Mesenchymal stem cell (in vitro differentiated cells and primary cell): ENCODE results near the gene SORCS3.

Source experiments
- DNase-seq: peaks from one replicate; pipeline ENCODE4 v3.0.0-alpha.2; 2013
- H2AFZ ChIP-seq: one replicate; pipeline ENCODE4 v1.6.1; 2013; ENCODE audit warnings: low read depth, mild to moderate bottlenecking, control low read depth, inconsistent platforms, low read length, moderate library complexity
- H2AK5ac ChIP-seq: 2 replicates; pipeline ENCODE4 v1.6.1; 2013; ENCODE audit warnings: low read length, moderate library complexity, mild to moderate bottlenecking, inconsistent platforms; ENCODE audit not compliant: severe bottlenecking
- H2BK120ac ChIP-seq: one replicate; pipeline ENCODE4 v1.6.1; 2013; ENCODE audit warnings: low read depth, mild to moderate bottlenecking, inconsistent platforms, low read length, moderate library complexity
- H2BK12ac ChIP-seq, 2 experiments: one replicate each; pipeline ENCODE4 v1.6.1; 2013; ENCODE audit warnings: inconsistent platforms in 2 of 2, low read length in 2 of 2, mild to moderate bottlenecking in 2 of 2, moderate library complexity in 2 of 2, control low read depth in 1 of 2
- H2BK15ac ChIP-seq: one replicate; pipeline ENCODE4 v1.6.1; 2013; ENCODE audit warnings: mild to moderate bottlenecking, low read depth, inconsistent platforms; ENCODE audit not compliant: poor library complexity, severe bottlenecking
- H2BK5ac ChIP-seq: 2 replicates; pipeline ENCODE4 v1.6.1; 2013; ENCODE audit warnings: low read depth, mild to moderate bottlenecking, low read length, control low read depth, inconsistent platforms; ENCODE audit not compliant: poor library complexity, severe bottlenecking
- H3K14ac ChIP-seq, 2 experiments: one replicate each; pipeline ENCODE4 v1.6.1; 2013; ENCODE audit warnings: inconsistent platforms in 2 of 2, low read length in 2 of 2, control low read depth in 1 of 2, mild to moderate bottlenecking in 1 of 2, moderate library complexity in 1 of 2
- H3K18ac ChIP-seq, 2 experiments: one replicate each; pipeline ENCODE4 v1.6.1; 2013; ENCODE audit warnings: inconsistent platforms in 2 of 2, low read length in 2 of 2, control low read depth in 1 of 2, low read depth in 1 of 2, mild to moderate bottlenecking in 1 of 2
- H3K23ac ChIP-seq, 2 experiments: one replicate each; pipeline ENCODE4 v1.6.1; 2013; ENCODE audit warnings: inconsistent platforms in 2 of 2, low read length in 2 of 2, mild to moderate bottlenecking in 2 of 2, moderate library complexity in 2 of 2, control low read depth in 1 of 2
- H3K27ac ChIP-seq: 2 replicates; pipeline ENCODE4 v1.5.1; 2013; ENCODE audit warnings: mild to moderate bottlenecking, moderate library complexity, low read length, control low read depth, inconsistent platforms; ENCODE audit not compliant: poor library complexity, severe bottlenecking
- H3K27me3 ChIP-seq, 2 experiments: 2 replicates each; pipeline versions ENCODE4 v1.6.1 to v1.7.0; 2013; ENCODE audit warnings: low read length in 2 of 2, mild to moderate bottlenecking in 2 of 2, moderate library complexity in 2 of 2, control low read depth in 1 of 2, inconsistent platforms in 1 of 2; ENCODE audit not compliant: control insufficient read depth in 1 of 2, insufficient read depth in 1 of 2
- H3K36me3 ChIP-seq, 2 experiments: 2 replicates each; pipeline versions ENCODE4 v1.6.1 to v1.7.0; 2013; ENCODE audit warnings: low read length in 2 of 2, control low read depth in 1 of 2, inconsistent platforms in 1 of 2, low read depth in 1 of 2, mild to moderate bottlenecking in 1 of 2; ENCODE audit not compliant: insufficient read depth in 2 of 2, control insufficient read depth in 1 of 2
- H3K4ac ChIP-seq, 2 experiments: one replicate each; pipeline ENCODE4 v1.6.1; 2013; ENCODE audit warnings: inconsistent platforms in 2 of 2, low read length in 2 of 2, mild to moderate bottlenecking in 2 of 2, moderate library complexity in 2 of 2, control low read depth in 1 of 2, low read depth in 1 of 2
- H3K4me1 ChIP-seq: 2 replicates; pipeline ENCODE4 v1.6.1; 2013; ENCODE audit warnings: low read depth, low read length, control low read depth; ENCODE audit not compliant: control insufficient read depth, insufficient read depth
- H3K4me2 ChIP-seq: 2 replicates; pipeline ENCODE4 v1.6.1; 2013; ENCODE audit warnings: low read length, mild to moderate bottlenecking, inconsistent platforms; ENCODE audit not compliant: poor library complexity, severe bottlenecking
- H3K4me3 ChIP-seq, 2 experiments: 2 replicates each; pipeline versions ENCODE4 v1.5.1 to v1.7.0; 2013; ENCODE audit warnings: low read length in 2 of 2, mild to moderate bottlenecking in 2 of 2, control low read depth in 1 of 2, low read depth in 1 of 2; ENCODE audit not compliant: insufficient read depth in 1 of 2
- H3K79me1 ChIP-seq: replicated peaks from 2 replicates; pipeline ENCODE4 v1.6.1; 2013; ENCODE audit warnings: mild to moderate bottlenecking, control low read depth, low read length, inconsistent platforms; ENCODE audit not compliant: poor library complexity, severe bottlenecking
- H3K9ac ChIP-seq: 2 replicates; pipeline ENCODE4 v1.7.0; 2013; ENCODE audit warnings: mild to moderate bottlenecking, low read length, moderate library complexity
- H3K9me3 ChIP-seq: 2 replicates; pipeline ENCODE4 v1.7.0; 2013; ENCODE audit warnings: mild to moderate bottlenecking, low read length; ENCODE audit not compliant: control insufficient read depth
- H4K8ac ChIP-seq: one replicate; pipeline ENCODE4 v1.6.1; 2013; ENCODE audit warnings: inconsistent platforms, mild to moderate bottlenecking, low read length, moderate library complexity
- H4K91ac ChIP-seq: one replicate; pipeline ENCODE4 v1.6.1; 2013; ENCODE audit warnings: mild to moderate bottlenecking, low read length, inconsistent platforms
- WGBS: methylation state at CpG from one replicate; pipeline ENCODE4 v1.1.7; 2013; ENCODE audit warnings: mixed read lengths; 5-methylcytosine and 5-hydroxymethylcytosine counted together

SORCS3 gene

GRCh38 chr10:105288026-105288425 lies 646.9 kb downstream of the SORCS3 start:
- no peak overlapping the region for H3K14ac ChIP-seq
- H3K9me3 ChIP-seq = peaks cover 5% of the 10 kb centered on the region
- no peaks in the 10 kb centered on the region for H3K79me1 ChIP-seq
- H3K23ac ChIP-seq = no peak overlapping the region
- H2BK5ac ChIP-seq = no peak overlapping the region
- no peak for DNase-seq
- no peak overlapping the region for H2AK5ac ChIP-seq
- H3K27me3 ChIP-seq = no peaks in the 10 kb centered on the region
- no peak overlapping the region for H2BK12ac ChIP-seq
- no peak overlapping the region for H2BK120ac ChIP-seq
- H3K9ac ChIP-seq = no peak overlapping the region
- H3K36me3 ChIP-seq = no peaks in the 10 kb centered on the region
- 56% methylated on average over 2 of the region's 2 CpGs for WGBS
- no peak overlapping the region for H3K4me2 ChIP-seq
- no peak overlapping the region for H3K18ac ChIP-seq
- no peaks in the 10 kb centered on the region for H3K4me1 ChIP-seq
- no peak overlapping the region for H3K4me3 ChIP-seq
- no peak overlapping the region for H2AFZ ChIP-seq
- no peak overlapping the region for H4K8ac ChIP-seq
- H4K91ac ChIP-seq = no peak overlapping the region
- no peak overlapping the region for H3K27ac ChIP-seq
- no peak overlapping the region for H3K4ac ChIP-seq
- no peak overlapping the region for H2BK15ac ChIP-seq

- H3K14ac ChIP-seq = no peak overlapping the region
- no peaks in the 10 kb centered on the region for H3K4me1 ChIP-seq
- no peak overlapping the region for H2AK5ac ChIP-seq
- no peak overlapping the region for H2BK120ac ChIP-seq
- no peak overlapping the region for H3K27ac ChIP-seq
- H4K91ac ChIP-seq = no peak overlapping the region
- peaks cover 5% of the 10 kb centered on the region for H3K9me3 ChIP-seq
- no peak overlapping the region for H3K4me2 ChIP-seq
- no peak overlapping the region for H2BK5ac ChIP-seq
- no peaks in the 10 kb centered on the region for H3K27me3 ChIP-seq
- no peaks in the 10 kb centered on the region for H3K36me3 ChIP-seq
- no peak overlapping the region for H3K23ac ChIP-seq
- no peak for DNase-seq
- no peak overlapping the region for H4K8ac ChIP-seq
- H2BK15ac ChIP-seq = no peak overlapping the region
- H3K4ac ChIP-seq = no peak overlapping the region
- no peak overlapping the region for H2BK12ac ChIP-seq
- no peak overlapping the region for H2AFZ ChIP-seq
- H3K18ac ChIP-seq = no peak overlapping the region
- no peaks in the 10 kb centered on the region for H3K79me1 ChIP-seq
- no peak overlapping the region for H3K9ac ChIP-seq
- H3K4me3 ChIP-seq = no peak overlapping the region
Measured at GRCh38 chr10:105288613-105289012, 647.5 kb downstream of the SORCS3 start.

GRCh38 chr10:105291571-105291970 lies 650.5 kb downstream of the SORCS3 start:
- Histone ChIP-seq H4K91ac (no peak overlapping the region), H2AK5ac (no peak overlapping the region), H3K18ac (no peak overlapping the region), H3K9me3 (peaks cover 5% of the 10 kb centered on the region), H2BK120ac (no peak overlapping the region), H4K8ac (no peak overlapping the region), H2BK15ac (no peak overlapping the region), H2BK5ac (no peak overlapping the region), H2BK12ac (no peak overlapping the region), H3K4me2 (no peak overlapping the region), H3K4ac (no peak overlapping the region), H3K14ac (no peak overlapping the region), H3K9ac (no peak overlapping the region), H3K23ac (no peak overlapping the region), H2AFZ (no peak overlapping the region), H3K79me1 (no peaks in the 10 kb centered on the region), H3K4me3 (no peak overlapping the region), H3K27me3 (no peaks in the 10 kb centered on the region), H3K4me1 (no peaks in the 10 kb centered on the region), H3K36me3 (no peaks in the 10 kb centered on the region), H3K27ac (no peak overlapping the region)
- WGBS = 39% methylated on average over 2 of the region's 4 CpGs
- DNase-seq = no peak

GRCh38 chr10:105292236-105292635 lies 651.1 kb downstream of the SORCS3 start:
- no peak for DNase-seq
- no peak overlapping the region for H3K4ac ChIP-seq
- no peak overlapping the region for H2BK15ac ChIP-seq
- H4K8ac ChIP-seq = no peak overlapping the region
- no peaks in the 10 kb centered on the region for H3K27me3 ChIP-seq
- H3K18ac ChIP-seq = no peak overlapping the region
- H3K14ac ChIP-seq = no peak overlapping the region
- H2AFZ ChIP-seq = no peak overlapping the region
- no peak overlapping the region for H3K27ac ChIP-seq
- 67% methylated on average over 1 of the region's 3 CpGs for WGBS
- H2BK12ac ChIP-seq = no peak overlapping the region
- H3K9ac ChIP-seq = no peak overlapping the region
- no peaks in the 10 kb centered on the region for H3K4me1 ChIP-seq
- H3K36me3 ChIP-seq = no peaks in the 10 kb centered on the region
- H2AK5ac ChIP-seq = no peak overlapping the region
- H2BK5ac ChIP-seq = no peak overlapping the region
- H2BK120ac ChIP-seq = no peak overlapping the region
- H3K23ac ChIP-seq = no peak overlapping the region
- no peak overlapping the region for H3K4me3 ChIP-seq
- peaks cover 6% of the 10 kb centered on the region for H3K9me3 ChIP-seq
- H4K91ac ChIP-seq = no peak overlapping the region
- H3K4me2 ChIP-seq = no peak overlapping the region
- H3K79me1 ChIP-seq = no peaks in the 10 kb centered on the region
